Testis (tissue), 3 donors: ENCODE measurements around the gene KLHL29. TPM values are rescaled to one million over a fixed set of nuclear protein-coding genes. Genes with fewer than 3 reads are reported as not detected.

Experiments used
- DNase-seq: peaks from one replicate; pipeline ENCODE4 v3.0.0-alpha.2; 2019
- H3K27ac ChIP-seq, 2 donors: fragments of 200-600 bp; sonication (generic); one replicate each; pipeline ENCODE4 v1.5.1; 2019
- H3K27me3 ChIP-seq: fragments of 200-600 bp; sonication (generic); one replicate; pipeline ENCODE4 v1.5.1; 2019
- H3K36me3 ChIP-seq: fragments of 200-600 bp; sonication (generic); one replicate; pipeline ENCODE4 v1.5.1; 2017; ENCODE audit warnings: low read depth; ENCODE audit errors: missing control alignments
- H3K4me1 ChIP-seq: fragments of 200-600 bp; sonication (generic); one replicate; pipeline ENCODE4 v1.5.1; 2019
- H3K4me3 ChIP-seq, 2 donors: fragments of 200-600 bp; sonication (generic); one replicate each; pipeline ENCODE4 v1.5.1; 2017 to 2019
- H3K9me3 ChIP-seq: fragments of 200-600 bp; sonication (generic); one replicate; pipeline ENCODE4 v1.5.1; 2017
- POLR2A ChIP-seq: fragments of 450-650 bp; IDR thresholded peaks from one replicate; pipeline ENCODE4 v1.6.1; 2017; ENCODE audit warnings: antibody characterized with exemption, mild to moderate bottlenecking, moderate library complexity
- whole genome bisulfite sequencing, 2 donors: methylation state at CpG; one replicate each; pipeline ENCODE4 v1.1.5; 2018; 5-methylcytosine and 5-hydroxymethylcytosine counted together
- intact Hi-C: fragments of 100-400 bp; cut with DNase I; formaldehyde crosslinking; loops from one replicate; pipeline ENCODE4 v1.15.1; 2023; ENCODE audit warnings: low total_unique reads
- polyA plus RNA-seq: library from polyadenylated mRNA; stranded (reverse); fragments of 350-450 nt; fragmentation: Illumina TruSeq; extraction: RNeasy Lipid Tissue Mini Kit (QIAGEN cat#74804); gene quantifications from one replicate; pipeline ENCODE4 v1.2.3, GENCODE V29; 2014; ENCODE audit warnings: low read depth, low replicate concordance; ENCODE audit not compliant: insufficient read depth
- total RNA-seq, 2 donors: library from RNA; depleted of rRNA; stranded (reverse); fragments of >200 nt; gene quantifications; one replicate each; pipeline ENCODE4 v1.2.3, GENCODE V29; 2016
- TF ChIP-seq, protein P1 (sequence below), 3 experiments: fragments of 450-650 bp in 2 of 3; fragments of 200-600 bp in 1 of 3; sonication (generic) in 1 of 3; IDR thresholded peaks; one replicate each; pipeline ENCODE4 v1.5.1; 2016 to 2019; ENCODE audit warnings: antibody characterized with exemption in 3 of 3, mild to moderate bottlenecking in 2 of 3, moderate library complexity in 1 of 3

KLHL29 gene
- total and polyA plus RNA-seq, 3 donors from 2014 or later, result 3.3 to 10.9 (median 7.9) TPM

DNA sequence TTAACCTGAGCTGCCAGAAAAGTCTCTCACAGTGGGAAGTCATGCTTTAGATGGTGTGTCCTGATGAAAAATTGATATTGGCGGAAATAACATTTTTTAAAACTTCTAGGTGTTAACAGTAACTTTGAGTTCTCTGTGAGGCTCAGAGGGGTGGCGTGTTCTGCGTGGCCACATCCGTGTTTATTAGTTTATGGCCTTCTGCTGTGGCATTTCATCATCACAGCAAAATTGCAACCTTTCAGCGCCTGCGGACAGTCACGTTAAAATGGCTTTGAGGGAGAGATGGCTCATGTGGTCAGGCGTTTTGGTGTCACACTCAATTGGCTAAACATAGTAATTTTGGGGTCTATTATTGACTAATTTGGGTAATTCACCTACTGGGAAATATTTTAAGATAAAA lies 42.4 kb downstream of the KLHL29 start:
- no peak for DNase-seq
- Histone ChIP-seq H3K4me1 (no peaks in the 10 kb centered on the region), H3K9me3 (no peaks in the 10 kb centered on the region), H3K27ac (no peak overlapping the region), H3K27me3 (no peaks in the 10 kb centered on the region), H3K4me3 (no peak overlapping the region), H3K36me3 (no peaks in the 10 kb centered on the region)
- TF ChIP-seq, protein P1, sequence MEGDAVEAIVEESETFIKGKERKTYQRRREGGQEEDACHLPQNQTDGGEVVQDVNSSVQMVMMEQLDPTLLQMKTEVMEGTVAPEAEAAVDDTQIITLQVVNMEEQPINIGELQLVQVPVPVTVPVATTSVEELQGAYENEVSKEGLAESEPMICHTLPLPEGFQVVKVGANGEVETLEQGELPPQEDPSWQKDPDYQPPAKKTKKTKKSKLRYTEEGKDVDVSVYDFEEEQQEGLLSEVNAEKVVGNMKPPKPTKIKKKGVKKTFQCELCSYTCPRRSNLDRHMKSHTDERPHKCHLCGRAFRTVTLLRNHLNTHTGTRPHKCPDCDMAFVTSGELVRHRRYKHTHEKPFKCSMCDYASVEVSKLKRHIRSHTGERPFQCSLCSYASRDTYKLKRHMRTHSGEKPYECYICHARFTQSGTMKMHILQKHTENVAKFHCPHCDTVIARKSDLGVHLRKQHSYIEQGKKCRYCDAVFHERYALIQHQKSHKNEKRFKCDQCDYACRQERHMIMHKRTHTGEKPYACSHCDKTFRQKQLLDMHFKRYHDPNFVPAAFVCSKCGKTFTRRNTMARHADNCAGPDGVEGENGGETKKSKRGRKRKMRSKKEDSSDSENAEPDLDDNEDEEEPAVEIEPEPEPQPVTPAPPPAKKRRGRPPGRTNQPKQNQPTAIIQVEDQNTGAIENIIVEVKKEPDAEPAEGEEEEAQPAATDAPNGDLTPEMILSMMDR (IDR thresholded peaks at IDR 0.05), result no peak
- TF ChIP-seq POLR2A, result no peak
- WGBS, 2 donors, result 94 to 97% methylated on average over 8 of the region's 8 CpGs
- intact Hi-C loops, result no loop called here

DNA sequence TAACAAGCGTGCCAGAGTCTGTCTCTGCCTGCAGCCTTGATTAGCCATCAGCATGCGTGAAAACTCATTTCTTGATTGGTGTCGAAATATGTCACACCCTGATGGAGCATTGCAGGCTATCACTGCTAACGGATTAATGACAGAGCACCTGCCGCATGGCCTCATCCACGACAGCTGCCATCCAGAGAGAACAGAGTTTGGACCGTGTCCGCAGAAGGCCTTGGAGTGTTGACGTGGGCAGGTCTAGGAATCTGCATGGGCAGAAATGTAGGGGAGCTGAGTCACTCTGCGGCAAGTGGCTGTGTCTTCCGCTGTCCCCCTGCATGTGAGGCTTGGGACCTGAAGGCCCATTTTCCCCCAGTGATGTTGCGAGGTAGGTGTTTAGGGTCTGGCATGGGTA lies 43.0 kb downstream of the KLHL29 start:
- H3K4me1 ChIP-seq, result no peaks in the 10 kb centered on the region
- TF ChIP-seq, protein P1 (IDR thresholded peaks at IDR 0.05), result no peak
- no peak for TF ChIP-seq POLR2A
- H3K36me3 ChIP-seq, result no peaks in the 10 kb centered on the region
- no peak overlapping the region for H3K4me3 ChIP-seq
- no peak for DNase-seq
- H3K9me3 ChIP-seq, result no peaks in the 10 kb centered on the region
- intact Hi-C loops, result no loop called here
- H3K27ac ChIP-seq, result no peak overlapping the region
- WGBS, 2 donors, result 92 to 98% methylated on average over 12 of the region's 12 CpGs
- H3K27me3 ChIP-seq, result no peaks in the 10 kb centered on the region

DNA sequence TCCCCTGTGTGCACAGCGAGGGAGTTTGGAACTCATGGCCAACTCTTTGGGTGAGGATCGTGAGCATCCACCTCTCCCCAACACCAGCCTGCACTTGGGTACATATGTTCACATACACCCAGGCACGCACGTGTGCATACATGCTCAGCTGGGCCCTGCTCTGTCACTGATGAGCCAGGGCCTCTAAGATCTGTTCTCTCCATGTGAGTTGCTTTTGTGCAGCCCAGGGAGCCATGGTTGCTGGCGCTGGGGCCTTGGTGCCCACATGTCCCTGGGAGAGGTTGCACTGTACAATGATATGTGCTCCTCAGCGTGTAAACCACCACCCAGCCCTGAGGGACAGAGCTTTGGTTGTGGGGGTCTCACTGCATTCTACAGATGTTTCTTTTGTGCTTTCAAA lies 44.1 kb downstream of the KLHL29 start:
- intact Hi-C loops, result no loop called here
- Histone ChIP-seq H3K4me3 (no peak overlapping the region), H3K27me3 (no peaks in the 10 kb centered on the region), H3K36me3 (no peaks in the 10 kb centered on the region), H3K9me3 (no peaks in the 10 kb centered on the region), H3K27ac (no peak overlapping the region), H3K4me1 (no peaks in the 10 kb centered on the region)
- TF ChIP-seq, protein P1 (IDR thresholded peaks at IDR 0.05), result no peak
- TF ChIP-seq POLR2A, result no peak
- no peak for DNase-seq
- 95 to 100% methylated on average over 1 to 6 of the region's 6 CpGs for WGBS, 2 donors

DNA sequence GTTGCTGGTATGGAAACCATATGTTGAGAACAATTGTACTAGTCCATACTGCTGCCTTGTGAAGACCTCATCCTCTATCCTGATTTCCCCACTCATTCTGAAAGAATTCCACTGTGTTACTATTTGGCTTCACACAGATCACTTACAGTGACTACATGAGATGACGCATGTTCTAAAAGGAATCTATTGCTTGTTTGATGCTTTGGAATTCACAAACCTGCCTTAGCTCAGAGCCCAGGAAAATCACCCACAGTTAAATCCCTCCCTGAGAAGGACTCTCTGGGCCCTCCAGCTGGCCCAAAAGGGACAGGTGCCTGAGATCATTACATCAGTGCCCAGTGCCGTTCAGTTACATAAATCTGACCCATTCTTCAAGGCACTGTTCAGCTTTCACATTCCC lies 45.3 kb downstream of the KLHL29 start:
- Histone ChIP-seq H3K27ac (no peak overlapping the region), H3K9me3 (no peaks in the 10 kb centered on the region), H3K27me3 (no peaks in the 10 kb centered on the region), H3K4me3 (no peak overlapping the region), H3K36me3 (no peaks in the 10 kb centered on the region), H3K4me1 (no peaks in the 10 kb centered on the region)
- DNase-seq, result no peak
- TF ChIP-seq POLR2A, result no peak
- TF ChIP-seq, protein P1 (IDR thresholded peaks at IDR 0.05), result no peak
- intact Hi-C loops, result no loop called here
- 94 to 96% methylated on average over 2 of the region's 2 CpGs for WGBS, 2 donors

DNA sequence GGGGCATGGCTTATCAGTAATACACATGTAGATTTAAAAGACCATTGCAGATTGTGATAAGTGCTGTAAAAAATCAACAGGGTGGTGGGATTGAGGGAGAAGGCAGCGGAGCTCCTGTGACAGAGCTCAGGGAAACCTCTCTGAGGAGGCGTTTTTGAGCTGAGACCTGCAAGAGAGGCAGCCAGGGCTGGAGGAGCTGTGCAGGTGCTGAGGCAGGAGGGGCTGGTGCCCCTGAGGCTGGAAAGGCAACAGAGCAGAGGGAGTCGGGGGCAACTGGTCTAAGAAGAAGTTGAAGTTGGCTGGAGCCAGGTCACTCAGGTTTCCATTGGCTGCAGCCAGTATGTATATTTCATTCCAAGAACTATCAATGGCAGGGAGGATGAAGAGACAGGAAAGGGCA lies 47.6 kb downstream of the KLHL29 start:
- TF ChIP-seq POLR2A, result no peak
- TF ChIP-seq, protein P1 (IDR thresholded peaks at IDR 0.05), result no peak
- H3K4me1 ChIP-seq, result no peaks in the 10 kb centered on the region
- H3K4me3 ChIP-seq, result no peak overlapping the region
- H3K27me3 ChIP-seq, result no peaks in the 10 kb centered on the region
- no peak for DNase-seq
- no peak overlapping the region for H3K27ac ChIP-seq
- H3K36me3 ChIP-seq, result no peaks in the 10 kb centered on the region
- intact Hi-C loops, result no loop called here
- H3K9me3 ChIP-seq, result no peaks in the 10 kb centered on the region
- WGBS, 2 donors, result 85 to 86% methylated on average over 2 to 3 of the region's 3 CpGs
